ENCODE measurements around the gene DOCK3.
A peak's percentile ranks its signal among the peaks of the same experiment; 100 is the strongest.
"Not testable (repeated sequence)": the region's sequence is repeated elsewhere in the genome, so short reads cannot be mapped to it uniquely, and the experiment has no call there.

The DOCK3 gene

GRCh38 chr3:51338632-51339031, 663.9 kb downstream of the DOCK3 start:
- no peak for DNase-seq

GRCh38 chr3:51340013-51340829, 665.5 kb downstream of the DOCK3 start:
- no peak for DNase-seq

DNA sequence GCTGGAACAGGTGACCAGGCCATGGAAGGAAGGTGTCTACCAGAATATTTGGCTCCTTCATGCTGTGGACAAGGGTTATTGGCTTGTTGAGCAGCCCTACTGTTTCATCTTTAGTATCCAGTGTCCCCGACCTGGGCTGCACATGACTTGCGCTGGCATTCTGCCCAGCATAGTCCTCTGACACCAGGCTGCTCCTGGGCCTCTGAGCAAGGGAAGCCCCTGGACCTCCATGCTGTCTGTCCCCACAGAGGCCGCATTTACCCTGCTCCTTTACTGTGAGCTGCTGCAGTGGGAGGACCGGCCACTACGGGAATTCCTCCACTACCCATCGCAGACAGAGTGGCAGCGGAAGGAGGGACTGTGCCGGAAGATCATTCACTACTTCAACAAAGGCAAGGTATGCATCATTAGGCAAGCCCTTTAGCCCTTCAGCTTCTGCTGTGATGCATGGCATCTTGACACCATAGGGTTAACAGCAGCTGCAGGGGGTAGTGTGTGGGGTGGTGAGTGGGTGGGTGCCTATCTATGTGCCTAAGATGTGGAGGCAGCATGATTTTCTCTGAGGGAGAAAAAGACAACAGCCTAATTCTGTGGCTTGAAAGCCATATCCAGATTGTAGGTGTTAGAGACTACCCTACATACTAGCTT, 666.4 kb downstream of the DOCK3 start:
- no peak for DNase-seq

GRCh38 chr3:51343918-51344687, 669.4 kb downstream of the DOCK3 start:
- no peak for DNase-seq

GRCh38 chr3:51350751-51351150, 676.0 kb downstream of the DOCK3 start:
- DNase-seq: no peak

DNA sequence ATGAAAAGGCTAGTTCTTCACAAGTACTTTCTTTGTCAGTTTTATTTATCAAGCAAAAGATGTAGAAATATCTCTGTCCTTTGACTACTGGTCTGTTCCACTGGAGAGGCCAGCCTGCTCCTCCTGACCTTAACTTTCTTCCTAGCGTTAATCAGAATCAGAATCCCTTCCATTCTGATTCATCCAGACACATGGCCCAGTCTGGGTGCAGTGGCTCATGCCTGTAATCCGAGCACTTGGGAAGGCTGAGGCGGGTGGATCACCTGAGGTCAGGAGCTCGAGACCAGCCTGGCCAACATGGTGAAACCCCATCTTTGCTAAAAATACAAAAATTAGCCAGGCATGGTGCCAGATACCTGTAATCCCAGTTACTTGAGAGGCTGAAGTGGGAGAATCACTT, 678.4 kb downstream of the DOCK3 start:
- DNase-seq: no peak

GRCh38 chr3:51353691-51354090, 679.0 kb downstream of the DOCK3 start:
- no peak for DNase-seq

DNA sequence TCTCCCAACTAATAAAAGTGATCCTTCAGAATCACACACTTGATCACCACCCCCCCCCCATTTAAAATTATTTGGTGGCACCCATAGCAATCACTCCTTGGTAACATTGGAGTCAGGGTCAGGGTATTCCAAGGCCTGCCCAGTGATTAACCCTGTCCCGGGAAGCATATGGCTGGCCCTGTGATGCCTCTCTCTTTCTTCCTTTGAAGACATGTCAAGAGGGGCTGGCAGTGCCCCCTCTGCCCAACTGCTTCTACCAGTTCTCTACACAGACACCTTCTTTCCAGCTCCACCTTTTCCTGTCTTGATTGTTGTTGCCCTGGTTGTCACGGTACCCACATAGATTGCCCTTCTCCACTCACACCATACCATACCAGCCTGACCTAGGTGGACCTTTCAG, 679.4 kb downstream of the DOCK3 start:
- no peak for DNase-seq

DNA sequence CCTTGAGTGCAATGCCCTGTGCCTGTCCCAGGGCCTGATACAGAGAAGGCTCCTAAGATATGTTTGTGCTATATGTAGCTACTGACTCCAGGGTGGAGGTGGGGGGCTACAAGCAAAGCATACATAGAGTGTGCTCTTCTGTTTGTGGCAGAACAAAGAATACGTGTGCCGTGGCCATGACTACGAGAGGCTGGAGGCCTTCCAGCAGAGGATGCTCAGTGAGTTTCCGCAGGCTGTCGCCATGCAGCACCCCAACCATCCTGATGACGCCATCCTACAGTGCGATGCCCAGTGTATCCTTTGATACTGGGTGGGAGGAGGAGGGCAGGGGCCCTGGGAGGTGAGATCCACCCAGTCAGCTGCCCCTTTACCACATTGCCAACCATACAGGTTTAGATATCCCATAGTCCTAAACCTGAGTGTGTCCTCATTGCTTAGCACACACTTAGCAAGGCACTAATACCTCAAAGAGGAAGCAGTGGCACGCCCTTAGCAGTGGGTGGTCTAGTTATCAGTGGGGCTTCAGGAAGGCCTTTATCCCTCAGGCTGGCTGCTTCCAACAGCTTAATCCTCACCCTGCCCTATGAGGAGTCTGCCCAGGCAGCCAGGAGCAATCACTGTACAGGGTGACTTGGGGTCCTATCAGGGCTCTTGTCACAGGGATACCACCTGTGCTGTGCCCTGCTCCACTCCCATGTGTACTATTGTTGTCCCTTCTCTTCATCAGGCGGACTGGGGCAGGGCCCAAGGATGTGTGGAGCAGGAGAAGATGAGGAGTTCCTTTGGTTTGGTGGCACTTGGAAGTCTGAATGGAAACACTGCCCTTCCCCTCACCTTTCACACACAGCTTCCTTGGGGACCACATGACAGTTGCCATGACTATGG, 680.2 kb downstream of the DOCK3 start:
- no peak for DNase-seq

DNA sequence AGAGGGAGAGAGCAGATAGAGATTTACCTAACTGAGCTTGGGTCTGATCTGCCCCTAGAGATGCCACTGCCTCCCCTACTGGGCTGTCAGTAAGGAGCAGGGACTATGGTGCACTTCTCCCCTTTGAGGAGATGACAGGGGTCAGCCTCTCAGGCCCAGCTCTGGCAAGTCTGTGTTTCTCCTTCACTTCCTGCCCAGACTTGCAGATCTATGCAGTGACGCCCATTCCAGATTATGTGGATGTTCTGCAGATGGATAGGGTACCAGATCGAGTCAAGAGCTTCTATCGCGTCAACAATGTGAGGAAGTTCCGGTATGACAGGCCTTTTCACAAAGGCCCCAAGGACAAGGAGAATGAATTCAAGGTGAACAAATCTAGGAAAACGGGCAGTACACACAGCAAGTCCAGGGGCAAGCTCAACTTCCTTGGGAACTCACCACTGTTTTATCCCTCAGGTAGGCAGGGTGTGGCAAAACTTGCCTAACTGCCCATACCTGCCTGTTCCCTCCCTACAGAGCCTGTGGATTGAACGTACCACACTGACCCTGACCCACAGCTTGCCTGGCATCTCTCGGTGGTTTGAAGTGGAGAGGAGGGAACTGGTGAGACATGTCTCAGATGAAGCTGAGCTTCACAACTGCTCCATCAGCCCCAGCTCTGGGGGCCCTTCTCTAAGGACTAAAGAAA, 681.3 kb downstream of the DOCK3 start:
- DNase-seq: no peak

GRCh38 chr3:51357856-51358255, 683.1 kb downstream of the DOCK3 start:
- no peak for DNase-seq

DNA sequence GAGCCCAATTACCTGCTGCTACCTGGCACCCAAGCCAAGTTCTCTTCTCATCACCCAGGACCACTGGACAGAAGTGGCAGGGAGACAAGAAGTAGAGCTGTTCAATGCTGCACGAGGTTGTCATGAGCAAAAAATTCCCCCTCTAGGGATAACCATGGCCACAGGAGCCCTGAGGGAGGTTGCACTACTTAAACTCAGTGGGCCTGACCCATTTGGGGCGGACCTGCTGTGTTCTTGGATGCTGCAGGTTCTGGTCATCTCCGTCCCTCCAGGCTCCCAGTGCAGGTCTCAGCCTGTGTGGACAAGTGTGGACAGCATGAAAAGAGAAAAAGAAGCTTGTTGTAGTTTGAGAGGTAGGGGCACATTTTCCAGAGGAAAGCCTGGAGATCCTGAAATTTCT, 684.3 kb downstream of the DOCK3 start:
- DNase-seq: no peak

GRCh38 chr3:51360806-51361205, 686.1 kb downstream of the DOCK3 start:
- no peak for DNase-seq

GRCh38 chr3:51361746-51362145, 687.0 kb downstream of the DOCK3 start:
- no peak for DNase-seq

DNA sequence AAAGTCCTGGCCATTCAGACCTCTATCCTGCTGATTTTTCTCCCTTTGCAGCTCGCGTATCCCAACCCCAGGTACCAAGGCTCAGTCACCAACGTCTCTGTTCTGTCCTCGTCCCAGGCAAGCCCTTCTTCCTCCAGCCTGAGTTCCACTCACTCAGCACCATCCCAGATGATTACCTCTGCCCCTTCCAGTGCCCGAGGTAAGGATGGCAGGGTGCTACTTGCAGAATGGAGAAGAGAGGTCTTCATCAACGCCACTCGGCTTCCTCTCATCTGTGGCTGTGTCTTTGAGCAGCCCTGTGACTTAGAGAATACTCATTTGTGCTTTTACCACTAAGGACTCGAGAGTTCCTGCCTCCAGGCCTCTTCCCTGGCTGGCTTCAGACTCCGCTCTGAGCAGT, 687.7 kb downstream of the DOCK3 start:
- DNase-seq: no peak

DNA sequence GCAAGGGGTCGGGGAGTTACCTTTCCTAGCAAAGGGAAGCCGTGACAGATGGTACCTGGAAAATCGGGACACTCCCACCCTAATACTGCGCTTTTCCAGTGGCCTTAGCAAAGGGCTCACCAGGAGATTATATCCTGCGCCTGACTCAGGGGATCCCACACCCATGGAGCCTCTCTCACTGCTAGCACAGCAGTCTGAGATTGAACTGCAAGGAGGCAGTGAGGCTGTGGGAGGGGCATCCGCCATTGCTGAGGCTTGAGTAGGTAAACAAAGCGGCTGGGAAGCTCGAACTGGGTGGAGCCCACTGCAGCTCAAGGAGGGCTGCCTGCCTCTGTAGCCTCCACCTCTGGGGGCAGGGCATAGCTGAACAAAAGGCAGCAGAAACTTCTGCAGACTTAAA, 693.5 kb downstream of the DOCK3 start:
- DNase-seq: not testable (repeated sequence)

- DNase-seq: peak; percentile 56
These were observed 697.3 kb downstream of the DOCK3 start for GRCh38 chr3:51371943-51372557.

GRCh38 chr3:51373658-51374421, 699.1 kb downstream of the DOCK3 start:
- no peak for DNase-seq

GRCh38 chr3:51374456-51374855, 699.7 kb downstream of the DOCK3 start:
- DNase-seq: no peak

- no peak for DNase-seq
These were observed 700.4 kb downstream of the DOCK3 start for GRCh38 chr3:51375136-51375535.

DNA sequence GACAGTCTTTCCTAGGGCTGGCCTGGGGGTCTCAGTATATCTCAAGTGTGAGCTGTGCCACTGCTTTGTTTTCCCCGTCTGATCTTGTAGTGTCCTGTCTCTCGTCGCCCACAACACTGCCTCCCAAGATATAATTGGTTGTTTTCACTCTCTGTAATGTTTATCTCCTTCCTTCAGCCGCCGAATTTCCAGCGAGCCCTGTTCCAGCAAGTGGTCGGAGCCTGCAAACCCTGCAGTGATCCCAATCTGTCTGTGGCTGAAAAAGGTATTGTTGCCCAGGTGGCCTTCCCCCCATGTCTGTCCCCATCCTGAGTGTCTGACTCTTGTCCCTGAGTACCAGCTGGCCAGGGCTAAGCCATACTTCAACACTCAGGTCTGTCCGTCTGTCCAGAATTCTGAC, 700.8 kb downstream of the DOCK3 start:
- no peak for DNase-seq
